ENCODE data around the gene ABR.

ABR gene

GRCh38 chr17:1026599-1026975, 153.2 kb downstream of the ABR start:
- Histone ChIP-seq H3K27ac (ENCODE audit: poor library complexity, severe bottlenecking) (no peak overlapping the region), H3K4me1 (ENCODE audit: insufficient read depth, poor library complexity, severe bottlenecking) (no peaks in the 10 kb centered on the region), H3K27me3 (ENCODE audit: insufficient read depth, poor library complexity, severe bottlenecking) (no peaks in the 10 kb centered on the region), H3K9me3 (ENCODE audit: severe bottlenecking) (no peaks in the 10 kb centered on the region), H3K4me3 (ENCODE audit: severe bottlenecking) (no peak overlapping the region), H3K36me3 (ENCODE audit: low read depth) (no peaks in the 10 kb centered on the region)
- no peak for ATAC-seq (ENCODE audit: low read depth)
- no peak for TF ChIP-seq CTCF (IDR thresholded peaks at IDR 0.05; ENCODE audit: poor library complexity, severe bottlenecking)
- no peak for DNase-seq (ENCODE audit: low spot score)

- Histone ChIP-seq H3K36me3 (ENCODE audit: low read depth) (no peaks in the 10 kb centered on the region), H3K4me3 (ENCODE audit: severe bottlenecking) (no peak overlapping the region), H3K27ac (ENCODE audit: poor library complexity, severe bottlenecking) (no peak overlapping the region), H3K4me1 (ENCODE audit: insufficient read depth, poor library complexity, severe bottlenecking) (no peaks in the 10 kb centered on the region), H3K9me3 (ENCODE audit: severe bottlenecking) (no peaks in the 10 kb centered on the region), H3K27me3 (ENCODE audit: insufficient read depth, poor library complexity, severe bottlenecking) (no peaks in the 10 kb centered on the region)
- no peak for ATAC-seq (ENCODE audit: low read depth)
- no peak for DNase-seq (ENCODE audit: low spot score)
- TF ChIP-seq CTCF (IDR thresholded peaks at IDR 0.05; ENCODE audit: poor library complexity, severe bottlenecking): no peak
Observed at GRCh38 chr17:1025733-1026598, 153.8 kb downstream of the ABR start.

DNA sequence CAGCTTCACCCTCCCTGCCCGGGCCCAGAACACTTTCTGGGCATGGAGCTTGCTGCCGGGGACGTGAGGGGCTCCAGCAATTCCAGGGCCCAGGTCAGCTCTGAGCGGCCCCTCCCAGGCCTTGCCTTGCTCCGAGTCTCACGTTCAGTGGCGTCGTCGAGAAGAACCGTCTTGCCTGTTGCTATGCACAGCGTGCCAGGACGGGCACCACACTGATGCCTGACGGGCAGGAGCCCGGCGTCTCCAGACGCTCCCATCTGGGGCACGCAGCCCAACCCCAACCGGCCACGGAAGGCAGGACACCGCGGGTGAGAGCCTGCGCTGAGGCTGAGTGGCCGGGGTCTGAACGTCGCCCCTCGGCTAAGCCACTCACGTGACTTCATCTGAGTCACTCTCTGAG, 155.7 kb downstream of the ABR start:
- Histone ChIP-seq H3K27me3 (ENCODE audit: insufficient read depth, poor library complexity, severe bottlenecking) (no peaks in the 10 kb centered on the region), H3K9me3 (ENCODE audit: severe bottlenecking) (no peaks in the 10 kb centered on the region), H3K4me3 (ENCODE audit: severe bottlenecking) (no peak overlapping the region), H3K27ac (ENCODE audit: poor library complexity, severe bottlenecking) (no peak overlapping the region), H3K4me1 (ENCODE audit: insufficient read depth, poor library complexity, severe bottlenecking) (no peaks in the 10 kb centered on the region), H3K36me3 (ENCODE audit: low read depth) (no peaks in the 10 kb centered on the region)
- no peak for TF ChIP-seq CTCF (IDR thresholded peaks at IDR 0.05; ENCODE audit: poor library complexity, severe bottlenecking)
- DNase-seq (ENCODE audit: low spot score) (no peak), ATAC-seq (ENCODE audit: low read depth) (no peak)

DNA sequence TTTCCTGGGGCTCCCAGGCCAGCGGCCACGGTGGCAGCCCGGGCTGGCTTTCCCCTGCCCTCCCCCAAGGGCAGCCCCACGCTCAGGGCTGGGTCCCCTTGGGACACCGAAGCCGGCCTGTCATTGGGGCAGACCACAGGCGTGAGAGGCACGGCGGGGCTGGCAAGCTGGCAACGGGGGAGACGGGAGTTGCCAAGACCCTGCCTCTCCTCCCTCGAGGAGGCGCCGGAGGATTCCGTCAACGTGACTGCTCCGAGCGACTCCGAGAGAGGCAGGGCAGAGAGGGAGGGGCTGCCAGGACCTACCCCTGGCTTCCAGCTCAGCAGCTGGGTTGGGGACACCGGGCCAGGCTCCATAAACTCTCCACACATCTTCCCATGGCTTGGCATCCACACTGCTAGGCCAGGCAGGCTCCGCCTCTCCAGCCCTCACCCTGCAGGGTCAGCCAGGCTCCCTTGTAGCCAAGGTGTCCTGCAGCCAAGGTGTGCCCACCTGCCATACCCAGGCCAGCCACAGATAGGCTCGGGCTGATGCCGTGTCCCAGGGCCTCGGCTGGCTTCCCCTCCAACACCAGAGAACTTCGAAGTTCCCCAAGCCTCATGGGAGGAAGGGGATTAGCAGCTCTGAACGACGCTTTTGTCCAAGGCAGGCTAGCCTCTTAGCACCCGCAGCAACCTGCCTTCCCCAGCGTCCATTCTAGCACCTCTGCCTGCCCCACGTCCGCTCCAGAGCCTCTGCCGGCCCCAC, 157.3 kb downstream of the ABR start:
- DNase-seq (ENCODE audit: low spot score) (no peak), ATAC-seq (ENCODE audit: low read depth) (no peak)
- TF ChIP-seq CTCF (IDR thresholded peaks at IDR 0.05; ENCODE audit: poor library complexity, severe bottlenecking): no peak
- Histone ChIP-seq H3K9me3 (ENCODE audit: severe bottlenecking) (no peaks in the 10 kb centered on the region), H3K27me3 (ENCODE audit: insufficient read depth, poor library complexity, severe bottlenecking) (no peaks in the 10 kb centered on the region), H3K27ac (ENCODE audit: poor library complexity, severe bottlenecking) (no peak overlapping the region), H3K4me1 (ENCODE audit: insufficient read depth, poor library complexity, severe bottlenecking) (no peaks in the 10 kb centered on the region), H3K36me3 (ENCODE audit: low read depth) (no peaks in the 10 kb centered on the region), H3K4me3 (ENCODE audit: severe bottlenecking) (no peak overlapping the region)
